RWPE2 (cell line): ENCODE measurements around the gene TXNRD3.

Experiments
- ATAC-seq: fragments of 200-7000 bp; cut with Tn5 transposase; 3 replicates; pipeline ENCODE4 v1.9.1; 2021; ENCODE audit warnings: low read depth
- DNase-seq: peaks from one replicate; pipeline ENCODE4 v3.0.0-alpha.2; 2020; ENCODE audit warnings: low spot score
- H3K27ac ChIP-seq: fragments of 450-650 bp; 2 replicates; pipeline ENCODE4 v1.5.1; 2017; ENCODE audit warnings: mild to moderate bottlenecking; ENCODE audit not compliant: poor library complexity, severe bottlenecking
- H3K27me3 ChIP-seq: fragments of 250-450 bp; sonication (Bioruptor Pico); 2 replicates; pipeline ENCODE4 v1.5.1; 2021; ENCODE audit warnings: mild to moderate bottlenecking, moderate library complexity; ENCODE audit not compliant: insufficient read depth, poor library complexity, severe bottlenecking
- H3K36me3 ChIP-seq: fragments of 250-450 bp; sonication (Bioruptor Pico); 2 replicates; pipeline ENCODE4 v1.5.1; 2020; ENCODE audit warnings: low read depth, mild to moderate bottlenecking, moderate library complexity
- H3K4me1 ChIP-seq: fragments of 250-450 bp; sonication (Bioruptor Pico); 2 replicates; pipeline ENCODE4 v1.5.1; 2021; ENCODE audit warnings: mild to moderate bottlenecking, moderate library complexity; ENCODE audit not compliant: insufficient read depth, poor library complexity, severe bottlenecking
- H3K4me3 ChIP-seq: fragments of 250-450 bp; sonication (Bioruptor Pico); 2 replicates; pipeline ENCODE4 v1.5.1; 2021; ENCODE audit warnings: mild to moderate bottlenecking, moderate library complexity; ENCODE audit not compliant: severe bottlenecking
- H3K9me3 ChIP-seq: fragments of 250-450 bp; sonication (Bioruptor Pico); 2 replicates; pipeline ENCODE4 v1.5.1; 2021; ENCODE audit warnings: mild to moderate bottlenecking, moderate library complexity; ENCODE audit not compliant: severe bottlenecking
- CTCF ChIP-seq: fragments of 450-650 bp; IDR thresholded peaks from one replicate; pipeline ENCODE4 v1.5.1; 2017; ENCODE audit warnings: mild to moderate bottlenecking, moderate library complexity; ENCODE audit not compliant: poor library complexity, severe bottlenecking

TXNRD3 gene

GRCh38 chr3:126667631-126668449 is 12.9 kb upstream of the TXNRD3 start:
- ATAC-seq (no peak), DNase-seq (no peak)
- TF ChIP-seq CTCF = no peak
- no peaks in the 10 kb centered on the region for H3K27me3 ChIP-seq
- H3K36me3 ChIP-seq = no peaks in the 10 kb centered on the region
- no peak overlapping the region for H3K4me3 ChIP-seq
- H3K9me3 ChIP-seq = no peaks in the 10 kb centered on the region
- H3K27ac ChIP-seq = no peak overlapping the region
- no peaks in the 10 kb centered on the region for H3K4me1 ChIP-seq

DNA sequence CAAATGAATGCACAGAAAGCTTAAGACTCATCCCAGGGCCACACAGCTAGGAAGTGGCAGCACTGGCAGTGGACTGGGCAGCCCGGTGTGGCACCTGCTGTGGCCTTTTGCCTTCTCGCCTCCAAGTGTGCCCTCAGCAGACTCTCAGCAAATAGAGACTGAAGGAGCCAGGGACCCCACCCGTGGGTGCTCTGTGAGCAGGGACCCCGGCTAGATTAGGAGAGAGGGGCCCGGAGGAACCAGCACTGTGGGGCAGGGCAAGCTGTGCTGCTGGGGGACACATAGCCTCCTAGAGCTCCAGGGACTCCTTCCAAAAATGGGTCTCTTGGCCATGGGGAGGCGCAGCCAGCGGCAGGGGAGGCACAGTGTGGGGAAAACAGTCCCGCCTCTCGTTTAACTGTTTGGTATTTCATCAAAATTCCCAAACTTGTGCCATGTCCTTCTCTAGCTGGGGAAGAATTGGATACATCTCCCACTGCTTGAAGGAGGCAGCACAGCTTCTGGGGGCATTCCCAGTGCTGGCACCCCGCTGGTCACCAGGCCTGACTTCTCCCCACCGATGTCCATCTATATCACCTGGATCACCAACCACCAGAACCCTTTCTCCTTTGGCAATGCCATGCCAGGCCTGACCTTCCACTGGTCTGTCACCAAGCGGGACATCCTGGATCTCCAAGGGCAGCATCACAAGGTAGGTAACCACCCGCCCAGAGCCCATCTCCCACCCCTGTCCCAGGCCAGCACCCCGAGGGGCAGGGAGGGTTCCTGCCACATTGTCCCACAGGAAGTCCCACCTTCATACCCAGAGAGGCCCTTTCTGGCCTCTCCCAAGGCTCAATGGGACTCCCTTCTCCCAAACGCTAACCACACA is 12.0 kb upstream of the TXNRD3 start:
- no peak overlapping the region for H3K27ac ChIP-seq
- no peaks in the 10 kb centered on the region for H3K9me3 ChIP-seq
- no peaks in the 10 kb centered on the region for H3K27me3 ChIP-seq
- H3K4me1 ChIP-seq = no peaks in the 10 kb centered on the region
- TF ChIP-seq CTCF = no peak
- ATAC-seq (no peak), DNase-seq (no peak)
- no peaks in the 10 kb centered on the region for H3K36me3 ChIP-seq
- H3K4me3 ChIP-seq = no peak overlapping the region

DNA sequence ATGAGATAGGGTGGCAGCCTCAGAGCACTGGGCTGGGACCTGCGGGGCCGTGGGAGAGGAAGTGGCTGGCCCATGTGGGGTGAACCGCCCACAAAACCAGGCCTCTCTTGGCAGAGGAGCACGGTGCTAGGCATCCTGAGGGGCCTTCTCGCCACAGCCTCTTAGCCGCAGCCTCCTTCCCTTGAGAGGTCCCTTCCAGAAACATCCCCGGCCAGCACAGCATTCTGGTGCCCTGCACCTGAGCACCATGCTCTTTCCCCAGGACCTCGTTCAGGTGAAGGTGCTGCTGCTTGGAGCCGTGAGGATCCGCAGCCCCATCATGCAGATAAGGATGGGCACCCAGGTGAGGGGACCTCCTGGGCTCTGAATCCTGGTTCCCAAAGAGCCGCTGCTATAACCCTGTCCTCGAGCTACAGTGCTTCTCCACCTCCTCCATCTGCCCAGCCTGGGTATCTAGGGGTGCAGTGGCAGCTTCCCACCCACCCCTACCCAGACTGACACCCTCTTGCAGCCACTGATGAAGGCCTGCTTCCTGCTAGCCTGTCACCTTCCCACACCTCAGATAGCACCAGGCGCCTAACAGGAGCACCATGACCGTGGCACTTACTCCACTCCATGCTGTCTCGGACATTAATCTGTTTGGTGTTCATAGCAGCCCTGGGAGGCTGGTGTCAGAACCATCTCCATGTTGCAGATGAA is 11.2 kb upstream of the TXNRD3 start:
- ATAC-seq (no peak), DNase-seq (no peak)
- Histone ChIP-seq H3K4me3 (no peak overlapping the region), H3K27ac (no peak overlapping the region), H3K27me3 (no peaks in the 10 kb centered on the region), H3K9me3 (no peaks in the 10 kb centered on the region), H3K4me1 (no peaks in the 10 kb centered on the region), H3K36me3 (no peaks in the 10 kb centered on the region)
- no peak for TF ChIP-seq CTCF

GRCh38 chr3:126665221-126665936 is 10.5 kb upstream of the TXNRD3 start:
- Histone ChIP-seq H3K4me1 (no peaks in the 10 kb centered on the region), H3K27me3 (no peaks in the 10 kb centered on the region), H3K36me3 (no peaks in the 10 kb centered on the region), H3K9me3 (no peaks in the 10 kb centered on the region), H3K27ac (no peak overlapping the region), H3K4me3 (no peak overlapping the region)
- TF ChIP-seq CTCF = no peak
- ATAC-seq (no peak), DNase-seq (no peak)
